ENCODE results near the gene PAGE4. TPM values are rescaled to one million over a fixed set of nuclear protein-coding genes. Genes with fewer than 3 reads are reported as not detected.

PAGE4 gene
- total and polyA plus RNA-seq, 8 donors = 0.59 TPM; not detected in 7

DNA sequence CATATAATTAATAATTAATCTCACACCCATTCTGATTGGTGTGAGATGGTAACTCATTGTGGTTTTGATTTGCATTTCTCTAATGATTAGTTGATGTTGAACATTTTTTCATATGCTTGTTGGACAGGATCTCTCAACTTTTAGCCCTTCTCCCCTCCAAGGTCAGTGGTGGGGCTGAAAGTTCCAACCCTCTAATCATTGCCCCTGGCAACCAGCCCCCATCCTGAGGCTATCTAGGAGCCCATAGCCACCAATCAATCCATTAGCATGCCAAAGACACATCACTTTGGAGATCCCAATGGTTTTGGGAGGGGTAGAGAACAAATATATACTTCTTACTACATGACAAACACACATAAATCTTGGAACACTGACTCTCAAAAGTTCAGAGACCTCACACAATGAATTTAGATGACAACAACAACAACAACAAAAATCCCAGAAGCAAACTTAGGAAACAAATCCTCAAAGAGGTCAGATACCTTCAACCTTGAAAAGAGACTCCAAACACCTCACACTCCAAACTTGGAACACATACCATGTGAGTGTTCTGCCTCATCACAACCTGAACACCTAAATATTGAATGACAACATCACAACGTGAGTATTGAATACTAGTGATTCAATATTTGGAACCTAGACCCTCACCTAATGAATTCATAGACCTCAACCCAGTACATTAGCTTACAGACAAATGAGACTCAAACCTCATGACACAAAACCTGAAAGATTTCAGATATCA lies 19.0 kb upstream of the PAGE4 start:
- no peak for ATAC-seq
- TF ChIP-seq, protein P1, sequence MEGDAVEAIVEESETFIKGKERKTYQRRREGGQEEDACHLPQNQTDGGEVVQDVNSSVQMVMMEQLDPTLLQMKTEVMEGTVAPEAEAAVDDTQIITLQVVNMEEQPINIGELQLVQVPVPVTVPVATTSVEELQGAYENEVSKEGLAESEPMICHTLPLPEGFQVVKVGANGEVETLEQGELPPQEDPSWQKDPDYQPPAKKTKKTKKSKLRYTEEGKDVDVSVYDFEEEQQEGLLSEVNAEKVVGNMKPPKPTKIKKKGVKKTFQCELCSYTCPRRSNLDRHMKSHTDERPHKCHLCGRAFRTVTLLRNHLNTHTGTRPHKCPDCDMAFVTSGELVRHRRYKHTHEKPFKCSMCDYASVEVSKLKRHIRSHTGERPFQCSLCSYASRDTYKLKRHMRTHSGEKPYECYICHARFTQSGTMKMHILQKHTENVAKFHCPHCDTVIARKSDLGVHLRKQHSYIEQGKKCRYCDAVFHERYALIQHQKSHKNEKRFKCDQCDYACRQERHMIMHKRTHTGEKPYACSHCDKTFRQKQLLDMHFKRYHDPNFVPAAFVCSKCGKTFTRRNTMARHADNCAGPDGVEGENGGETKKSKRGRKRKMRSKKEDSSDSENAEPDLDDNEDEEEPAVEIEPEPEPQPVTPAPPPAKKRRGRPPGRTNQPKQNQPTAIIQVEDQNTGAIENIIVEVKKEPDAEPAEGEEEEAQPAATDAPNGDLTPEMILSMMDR (IDR thresholded peaks at IDR 0.05) = no peak
- intact Hi-C loops (cut with DNase I) = no loop called here

DNA sequence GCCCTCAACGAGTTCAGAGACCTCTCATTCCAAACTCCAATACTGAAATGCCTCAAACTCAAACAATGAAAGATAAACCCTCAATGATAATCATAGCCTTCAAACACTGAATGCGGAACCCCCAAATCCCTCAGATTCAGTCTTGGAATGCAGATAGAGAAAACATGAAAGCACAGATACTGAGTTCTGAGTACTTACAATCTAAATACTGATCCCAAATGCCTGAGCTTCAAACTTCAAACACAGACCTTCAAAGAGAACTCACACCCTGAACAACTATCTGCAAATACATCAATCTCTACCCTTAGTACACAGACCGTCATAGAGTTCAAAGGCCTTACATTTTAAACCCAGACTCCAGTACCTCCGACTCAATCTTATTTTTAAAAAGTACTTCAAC lies 16.9 kb upstream of the PAGE4 start:
- H3K4me1 ChIP-seq = no peaks in the 10 kb centered on the region
- no peak for DNase-seq
- H3K27ac ChIP-seq = no peak overlapping the region
- H3K9me3 ChIP-seq = no peaks in the 10 kb centered on the region
- intact Hi-C loops (cut with DNase I) = no loop called here
- no peak overlapping the region for H3K4me3 ChIP-seq
- TF ChIP-seq, protein P1 (IDR thresholded peaks at IDR 0.05) = no peak
- H3K36me3 ChIP-seq = no peaks in the 10 kb centered on the region
- no peaks in the 10 kb centered on the region for H3K27me3 ChIP-seq
- no peak for ATAC-seq

More for the DNA sequence above, 19.0 kb upstream of the PAGE4 start:
- no peak overlapping the region for H3K4me3 ChIP-seq
- H3K4me1 ChIP-seq = no peaks in the 10 kb centered on the region
- no peaks in the 10 kb centered on the region for H3K9me3 ChIP-seq
- H3K27ac ChIP-seq = no peak overlapping the region
- H3K36me3 ChIP-seq = no peaks in the 10 kb centered on the region
- H3K27me3 ChIP-seq = no peaks in the 10 kb centered on the region
- no peak for DNase-seq

DNA sequence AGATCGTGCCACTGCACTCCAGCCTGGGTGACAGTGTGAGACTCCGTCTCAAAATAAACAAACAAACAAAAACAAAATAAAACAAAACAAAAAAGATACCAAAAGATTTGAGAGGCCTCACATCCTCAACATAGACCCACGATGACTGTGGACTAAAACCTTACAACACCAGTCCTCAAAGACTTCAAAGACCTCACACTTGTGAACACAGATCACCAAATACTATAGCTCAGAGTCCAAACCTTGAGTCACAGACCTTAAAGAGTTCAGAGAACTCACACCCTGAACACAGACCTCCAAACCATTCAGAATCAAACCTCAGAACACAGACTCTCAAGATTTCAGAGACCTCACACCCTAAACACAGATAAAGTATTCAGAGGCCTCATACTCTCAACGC lies 12.7 kb upstream of the PAGE4 start:
- intact Hi-C loops (cut with DNase I) = no loop called here
- ATAC-seq = no peak
- H3K4me1 ChIP-seq = no peaks in the 10 kb centered on the region

DNA sequence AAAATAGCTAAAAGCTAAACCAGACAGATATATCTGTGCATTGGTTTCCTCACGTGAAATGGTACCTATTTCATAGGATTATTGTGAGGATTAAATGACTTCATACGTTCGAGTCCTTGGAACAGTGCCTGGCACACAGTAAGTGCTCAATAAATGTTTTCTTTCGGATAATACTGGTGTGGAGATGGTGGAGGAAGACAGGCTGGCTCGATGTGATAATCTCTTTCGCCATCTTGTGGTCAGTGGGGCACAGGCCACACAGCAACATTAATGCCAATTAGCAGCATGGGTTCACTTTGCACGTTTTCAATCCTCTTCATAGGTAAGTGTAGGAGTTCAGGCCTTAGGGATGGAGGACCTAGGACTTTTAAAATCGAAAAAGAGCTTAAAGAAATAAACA lies 9.3 kb downstream of the PAGE4 start:
- peak; percentile 75 for ATAC-seq
- Histone ChIP-seq H3K27ac (no peak overlapping the region), H3K36me3 (no peaks in the 10 kb centered on the region)

More for the DNA sequence above, 12.7 kb upstream of the PAGE4 start:
- Histone ChIP-seq H3K36me3 (no peaks in the 10 kb centered on the region), H3K27ac (no peak overlapping the region), H3K9me3 (no peaks in the 10 kb centered on the region), H3K27me3 (peaks cover 0 to 5% of the 10 kb centered on the region in 2 donors), H3K4me3 (no peak overlapping the region)
- TF ChIP-seq, protein P1 (IDR thresholded peaks at IDR 0.05) = no peak
- DNase-seq = no peak

DNA sequence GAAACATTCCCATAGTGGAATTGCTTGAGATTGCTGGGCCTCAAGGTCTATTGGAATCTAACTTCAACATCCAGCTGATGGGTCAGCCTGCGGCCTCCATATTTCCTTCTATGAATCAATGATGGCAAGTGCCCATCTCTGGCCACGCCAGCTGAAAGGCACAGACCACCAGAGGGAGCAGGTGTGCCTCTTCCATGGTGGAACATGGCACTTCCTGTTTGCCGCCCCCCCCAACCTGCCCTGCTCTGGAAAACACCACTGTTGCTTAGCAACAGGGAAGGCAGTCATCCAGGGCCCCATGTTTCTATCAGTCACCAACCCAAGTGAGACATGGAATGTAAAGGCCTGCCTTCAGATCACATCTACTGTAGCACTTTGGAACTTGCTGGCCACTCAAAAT lies 11.6 kb downstream of the PAGE4 start:
- TF ChIP-seq, protein P1 (IDR thresholded peaks at IDR 0.05) = peak in 1 of 2 donors; percentile 10
- no peak overlapping the region for H3K4me3 ChIP-seq
- no peaks in the 10 kb centered on the region for H3K9me3 ChIP-seq
- H3K36me3 ChIP-seq = no peaks in the 10 kb centered on the region
- no peaks in the 10 kb centered on the region for H3K27me3 ChIP-seq
- ATAC-seq = peak; percentile 90
- no peaks in the 10 kb centered on the region for H3K4me1 ChIP-seq
- intact Hi-C loops (cut with DNase I) = no loop called here
- peak; percentile 27 to 76 (median 60) for DNase-seq
- no peak overlapping the region for H3K27ac ChIP-seq

More for the DNA sequence above, 9.3 kb downstream of the PAGE4 start:
- no peaks in the 10 kb centered on the region for H3K4me1 ChIP-seq
- DNase-seq = peak in 1 of 4 donors; percentile 32
- H3K9me3 ChIP-seq = no peaks in the 10 kb centered on the region
- no peaks in the 10 kb centered on the region for H3K27me3 ChIP-seq
- TF ChIP-seq, protein P1 (IDR thresholded peaks at IDR 0.05) = peak; percentile 30 to 61
- intact Hi-C loops (cut with DNase I) = no loop called here
- H3K4me3 ChIP-seq = no peak overlapping the region

All from left lung (tissue), 10 donors.